GM19351 (cell line): Measurements from ENCODE around the gene ADNP2.
A peak's percentile ranks its signal among the peaks of the same experiment; 100 is the strongest.

ENCODE experiments used
- ATAC-seq: cut with Tn5 transposase; IDR thresholded peaks from one replicate; pipeline ENCODE4 v1.9.1; 2021; ENCODE audit warnings: mild to moderate bottlenecking, moderate library complexity; ENCODE audit not compliant: unreplicated experiment

The ADNP2 gene

GRCh38 chr18:80108739-80109675, at the start of gene ADNP2:
TSS of gene ADNP2 (plus strand) at chr18:80109262. CDS start at chr18:80117543, 8,281 bp downstream.
- peak; percentile 61 for ATAC-seq

- no peak for ATAC-seq
These were observed 49.1 kb upstream of the ADNP2 start for GRCh38 chr18:80059945-80060344.

GRCh38 chr18:80065705-80066104, 43.4 kb upstream of the ADNP2 start:
- no peak for ATAC-seq

- no peak for ATAC-seq
These were observed 41.7 kb upstream of the ADNP2 start for GRCh38 chr18:80067321-80067720.

- ATAC-seq, result no peak
These were observed 41.2 kb upstream of the ADNP2 start for GRCh38 chr18:80067897-80068296.

- ATAC-seq, result no peak
These were observed 40.3 kb upstream of the ADNP2 start for GRCh38 chr18:80068571-80069272.

- ATAC-seq, result no peak
These were observed 38.2 kb upstream of the ADNP2 start for GRCh38 chr18:80070825-80071224.

- no peak for ATAC-seq
These were observed 34.9 kb upstream of the ADNP2 start for GRCh38 chr18:80074183-80074582.

GRCh38 chr18:80074697-80075096, 34.4 kb upstream of the ADNP2 start:
- ATAC-seq, result no peak

- no peak for ATAC-seq
These were observed 33.1 kb upstream of the ADNP2 start for GRCh38 chr18:80075940-80076339.

GRCh38 chr18:80076379-80076778, 32.7 kb upstream of the ADNP2 start:
- no peak for ATAC-seq

- no peak for ATAC-seq
These were observed 31.2 kb upstream of the ADNP2 start for GRCh38 chr18:80077873-80078272.

GRCh38 chr18:80086281-80086680, 22.8 kb upstream of the ADNP2 start:
- ATAC-seq, result no peak

- no peak for ATAC-seq
These were observed 21.0 kb upstream of the ADNP2 start for GRCh38 chr18:80088036-80088435.

- no peak for ATAC-seq
These were observed 20.2 kb upstream of the ADNP2 start for GRCh38 chr18:80088823-80089222.

- ATAC-seq, result no peak
These were observed 13.6 kb upstream of the ADNP2 start for GRCh38 chr18:80095414-80095813.

- ATAC-seq, result no peak
These were observed 13.0 kb upstream of the ADNP2 start for GRCh38 chr18:80096032-80096565.

- no peak for ATAC-seq
These were observed 11.9 kb upstream of the ADNP2 start for GRCh38 chr18:80097201-80097600.

- no peak for ATAC-seq
These were observed 5.8 kb upstream of the ADNP2 start for GRCh38 chr18:80103231-80103630.

- ATAC-seq, result no peak
These were observed 4.7 kb upstream of the ADNP2 start for GRCh38 chr18:80104364-80104779.

GRCh38 chr18:80105369-80106167, 3.5 kb upstream of the ADNP2 start:
- peak; percentile 49 for ATAC-seq
